Measurements from ENCODE around the gene KRT76. TPM values are rescaled to one million over a fixed set of nuclear protein-coding genes. Genes with fewer than 3 reads are reported as not detected.

The KRT76 gene
- polyA plus RNA-seq, 1 of the 3 experiments (the other 2 are of a cell fraction) = not detected

DNA sequence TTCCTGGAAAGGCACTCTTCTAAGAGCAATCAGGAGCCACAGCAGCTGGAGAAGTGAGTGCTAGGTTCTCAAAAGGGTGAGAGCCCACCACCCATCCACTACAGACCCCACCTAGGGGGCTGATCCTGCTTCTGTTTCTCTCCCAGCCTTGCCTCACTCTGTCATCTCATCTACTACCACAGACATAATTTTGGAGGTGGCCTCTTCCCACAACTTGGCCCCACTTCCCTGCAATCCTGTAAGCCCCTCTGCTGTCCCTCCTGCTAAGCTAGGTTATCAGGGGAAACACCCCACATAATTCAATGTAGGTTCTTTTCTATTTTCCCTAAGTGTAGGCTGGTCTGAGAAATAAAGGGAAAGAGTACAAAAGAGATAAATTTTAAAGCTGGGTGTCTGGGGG lies 16.5 kb downstream of the KRT76 start:
- Histone ChIP-seq H3K4me1 (ENCODE audit: control insufficient read depth in 1 of 2, insufficient read depth in 2 of 2, low read depth in 1 of 2, low read length in 1 of 2) (no peaks in the 10 kb centered on the region; a peak in 1 of 4 replicates), H3K9me2 (no peaks in the 10 kb centered on the region), H3K4me3 (ENCODE audit: low read depth in 2 of 2, low read length in 1 of 2) (no peak overlapping the region), H3K36me3 (replicated peaks in 1 of 2; ENCODE audit: control insufficient read depth in 1 of 2, insufficient read depth in 2 of 2, low read length in 1 of 2) (no peaks in the 10 kb centered on the region), H4K20me1 (ENCODE audit: insufficient read depth) (no peaks in the 10 kb centered on the region), H3K4me2 (no peak overlapping the region), H3K9ac (no peak overlapping the region), H3K79me2 (ENCODE audit: insufficient read depth) (no peaks in the 10 kb centered on the region), H2AFZ (ENCODE audit: low read depth) (no peak overlapping the region), H3F3A (replicated peaks; ENCODE audit: insufficient read depth) (no peaks in the 10 kb centered on the region), H3K27ac (ENCODE audit: low read depth in 2 of 2, low read length in 1 of 2) (no peak overlapping the region), H3K27me3 (ENCODE audit: insufficient read depth) (no peaks in the 10 kb centered on the region; the same call in 1 of the 2 replicates), H3K9me3 (no peaks in the 10 kb centered on the region)
- ChIA-PET CTCF (interaction anchor here (1.2 kb wide), 1 partner anchor 119 kb away, joined by 3 read pairs; no protein-coding TSS in a partner anchor), POLR2A (no interaction called here)
- TF ChIP-seq, protein P1, sequence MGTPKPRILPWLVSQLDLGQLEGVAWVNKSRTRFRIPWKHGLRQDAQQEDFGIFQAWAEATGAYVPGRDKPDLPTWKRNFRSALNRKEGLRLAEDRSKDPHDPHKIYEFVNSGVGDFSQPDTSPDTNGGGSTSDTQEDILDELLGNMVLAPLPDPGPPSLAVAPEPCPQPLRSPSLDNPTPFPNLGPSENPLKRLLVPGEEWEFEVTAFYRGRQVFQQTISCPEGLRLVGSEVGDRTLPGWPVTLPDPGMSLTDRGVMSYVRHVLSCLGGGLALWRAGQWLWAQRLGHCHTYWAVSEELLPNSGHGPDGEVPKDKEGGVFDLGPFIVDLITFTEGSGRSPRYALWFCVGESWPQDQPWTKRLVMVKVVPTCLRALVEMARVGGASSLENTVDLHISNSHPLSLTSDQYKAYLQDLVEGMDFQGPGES (IDR thresholded peaks at IDR 0.05; ENCODE audit: low read depth, low read length) = no peak
- TF ChIP-seq, protein P2, sequence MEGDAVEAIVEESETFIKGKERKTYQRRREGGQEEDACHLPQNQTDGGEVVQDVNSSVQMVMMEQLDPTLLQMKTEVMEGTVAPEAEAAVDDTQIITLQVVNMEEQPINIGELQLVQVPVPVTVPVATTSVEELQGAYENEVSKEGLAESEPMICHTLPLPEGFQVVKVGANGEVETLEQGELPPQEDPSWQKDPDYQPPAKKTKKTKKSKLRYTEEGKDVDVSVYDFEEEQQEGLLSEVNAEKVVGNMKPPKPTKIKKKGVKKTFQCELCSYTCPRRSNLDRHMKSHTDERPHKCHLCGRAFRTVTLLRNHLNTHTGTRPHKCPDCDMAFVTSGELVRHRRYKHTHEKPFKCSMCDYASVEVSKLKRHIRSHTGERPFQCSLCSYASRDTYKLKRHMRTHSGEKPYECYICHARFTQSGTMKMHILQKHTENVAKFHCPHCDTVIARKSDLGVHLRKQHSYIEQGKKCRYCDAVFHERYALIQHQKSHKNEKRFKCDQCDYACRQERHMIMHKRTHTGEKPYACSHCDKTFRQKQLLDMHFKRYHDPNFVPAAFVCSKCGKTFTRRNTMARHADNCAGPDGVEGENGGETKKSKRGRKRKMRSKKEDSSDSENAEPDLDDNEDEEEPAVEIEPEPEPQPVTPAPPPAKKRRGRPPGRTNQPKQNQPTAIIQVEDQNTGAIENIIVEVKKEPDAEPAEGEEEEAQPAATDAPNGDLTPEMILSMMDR (IDR thresholded peaks at IDR 0.05) = no peak
- no peak for TF ChIP-seq FOXJ3 (CRISPR knock-in tag; IDR thresholded peaks at IDR 0.05)
- TF ChIP-seq, protein P3, sequence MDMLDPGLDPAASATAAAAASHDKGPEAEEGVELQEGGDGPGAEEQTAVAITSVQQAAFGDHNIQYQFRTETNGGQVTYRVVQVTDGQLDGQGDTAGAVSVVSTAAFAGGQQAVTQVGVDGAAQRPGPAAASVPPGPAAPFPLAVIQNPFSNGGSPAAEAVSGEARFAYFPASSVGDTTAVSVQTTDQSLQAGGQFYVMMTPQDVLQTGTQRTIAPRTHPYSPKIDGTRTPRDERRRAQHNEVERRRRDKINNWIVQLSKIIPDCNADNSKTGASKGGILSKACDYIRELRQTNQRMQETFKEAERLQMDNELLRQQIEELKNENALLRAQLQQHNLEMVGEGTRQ (IDR thresholded peaks at IDR 0.05; ENCODE audit: borderline replicate concordance, low read depth, low read length) = no peak
- TF ChIP-seq TCF12 (IDR thresholded peaks at IDR 0.05) = no peak
- no peak for TF ChIP-seq ELF1 (IDR thresholded peaks at IDR 0.05)
- no peak for TF ChIP-seq GATA2 (CRISPR knock-in tag; IDR thresholded peaks at IDR 0.05)
- no peak for TF ChIP-seq RXRA (IDR thresholded peaks at IDR 0.05; ENCODE audit: borderline replicate concordance, low read depth)
- TF ChIP-seq RCOR1 (IDR thresholded peaks at IDR 0.05; ENCODE audit: low read length) = no peak
- TF ChIP-seq YY1 (IDR thresholded peaks at IDR 0.05; ENCODE audit: low read depth) = no peak
- TF ChIP-seq RAD21 (IDR thresholded peaks at IDR 0.05; ENCODE audit: low read length) = no peak
- TF ChIP-seq, protein P4, sequence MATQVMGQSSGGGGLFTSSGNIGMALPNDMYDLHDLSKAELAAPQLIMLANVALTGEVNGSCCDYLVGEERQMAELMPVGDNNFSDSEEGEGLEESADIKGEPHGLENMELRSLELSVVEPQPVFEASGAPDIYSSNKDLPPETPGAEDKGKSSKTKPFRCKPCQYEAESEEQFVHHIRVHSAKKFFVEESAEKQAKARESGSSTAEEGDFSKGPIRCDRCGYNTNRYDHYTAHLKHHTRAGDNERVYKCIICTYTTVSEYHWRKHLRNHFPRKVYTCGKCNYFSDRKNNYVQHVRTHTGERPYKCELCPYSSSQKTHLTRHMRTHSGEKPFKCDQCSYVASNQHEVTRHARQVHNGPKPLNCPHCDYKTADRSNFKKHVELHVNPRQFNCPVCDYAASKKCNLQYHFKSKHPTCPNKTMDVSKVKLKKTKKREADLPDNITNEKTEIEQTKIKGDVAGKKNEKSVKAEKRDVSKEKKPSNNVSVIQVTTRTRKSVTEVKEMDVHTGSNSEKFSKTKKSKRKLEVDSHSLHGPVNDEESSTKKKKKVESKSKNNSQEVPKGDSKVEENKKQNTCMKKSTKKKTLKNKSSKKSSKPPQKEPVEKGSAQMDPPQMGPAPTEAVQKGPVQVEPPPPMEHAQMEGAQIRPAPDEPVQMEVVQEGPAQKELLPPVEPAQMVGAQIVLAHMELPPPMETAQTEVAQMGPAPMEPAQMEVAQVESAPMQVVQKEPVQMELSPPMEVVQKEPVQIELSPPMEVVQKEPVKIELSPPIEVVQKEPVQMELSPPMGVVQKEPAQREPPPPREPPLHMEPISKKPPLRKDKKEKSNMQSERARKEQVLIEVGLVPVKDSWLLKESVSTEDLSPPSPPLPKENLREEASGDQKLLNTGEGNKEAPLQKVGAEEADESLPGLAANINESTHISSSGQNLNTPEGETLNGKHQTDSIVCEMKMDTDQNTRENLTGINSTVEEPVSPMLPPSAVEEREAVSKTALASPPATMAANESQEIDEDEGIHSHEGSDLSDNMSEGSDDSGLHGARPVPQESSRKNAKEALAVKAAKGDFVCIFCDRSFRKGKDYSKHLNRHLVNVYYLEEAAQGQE (IDR thresholded peaks at IDR 0.05; ENCODE audit: low read depth, low read length) = no peak
- no peak for TF ChIP-seq MEF2A (IDR thresholded peaks at IDR 0.05; ENCODE audit: borderline replicate concordance, low read depth)
- no peak for TF ChIP-seq JUND (IDR thresholded peaks at IDR 0.05)
- TF ChIP-seq SMC3 (IDR thresholded peaks at IDR 0.05; ENCODE audit: low read depth, low read length) = no peak
- no peak for DNase-seq

All from SK-N-SH (cell line).